ENCODE data around the gene TSPYL1.

TSPYL1 gene

GRCh38 chr6:116309001-116309400 lies 29.3 kb upstream of the TSPYL1 start:
- TF ChIP-seq, protein P1, sequence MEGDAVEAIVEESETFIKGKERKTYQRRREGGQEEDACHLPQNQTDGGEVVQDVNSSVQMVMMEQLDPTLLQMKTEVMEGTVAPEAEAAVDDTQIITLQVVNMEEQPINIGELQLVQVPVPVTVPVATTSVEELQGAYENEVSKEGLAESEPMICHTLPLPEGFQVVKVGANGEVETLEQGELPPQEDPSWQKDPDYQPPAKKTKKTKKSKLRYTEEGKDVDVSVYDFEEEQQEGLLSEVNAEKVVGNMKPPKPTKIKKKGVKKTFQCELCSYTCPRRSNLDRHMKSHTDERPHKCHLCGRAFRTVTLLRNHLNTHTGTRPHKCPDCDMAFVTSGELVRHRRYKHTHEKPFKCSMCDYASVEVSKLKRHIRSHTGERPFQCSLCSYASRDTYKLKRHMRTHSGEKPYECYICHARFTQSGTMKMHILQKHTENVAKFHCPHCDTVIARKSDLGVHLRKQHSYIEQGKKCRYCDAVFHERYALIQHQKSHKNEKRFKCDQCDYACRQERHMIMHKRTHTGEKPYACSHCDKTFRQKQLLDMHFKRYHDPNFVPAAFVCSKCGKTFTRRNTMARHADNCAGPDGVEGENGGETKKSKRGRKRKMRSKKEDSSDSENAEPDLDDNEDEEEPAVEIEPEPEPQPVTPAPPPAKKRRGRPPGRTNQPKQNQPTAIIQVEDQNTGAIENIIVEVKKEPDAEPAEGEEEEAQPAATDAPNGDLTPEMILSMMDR (IDR thresholded peaks at IDR 0.05; ENCODE audit: insufficient read depth, low read depth, low read length, missing control alignments) = no peak
- H3K4me3 ChIP-seq (ENCODE audit: low read depth, low read length) = no peak overlapping the region
- no peak for DNase-seq (ENCODE audit: low read depth)

DNA sequence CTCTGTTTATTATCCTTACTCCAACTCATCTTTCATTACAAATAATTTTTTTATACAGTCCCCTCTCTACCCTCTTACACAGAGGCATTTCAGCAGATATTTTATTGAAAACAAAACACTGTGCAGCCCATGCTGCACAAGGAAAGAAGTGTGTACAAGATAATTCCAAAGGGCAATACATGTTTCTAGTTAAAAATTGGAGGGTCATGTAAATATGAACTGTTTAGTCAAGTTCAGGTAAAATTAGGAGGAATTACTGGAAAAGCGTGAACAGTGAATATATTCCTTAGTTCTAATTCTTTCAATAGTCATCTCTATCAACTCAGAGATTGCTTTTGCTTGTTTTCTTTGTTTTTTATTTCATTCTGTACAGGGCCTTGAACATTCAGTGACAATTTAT lies 27.9 kb upstream of the TSPYL1 start:
- H3K4me3 ChIP-seq (ENCODE audit: low read depth, low read length) = no peak overlapping the region
- TF ChIP-seq, protein P1 (IDR thresholded peaks at IDR 0.05; ENCODE audit: insufficient read depth, low read depth, low read length, missing control alignments) = no peak
- DNase-seq (ENCODE audit: low read depth) = no peak

DNA sequence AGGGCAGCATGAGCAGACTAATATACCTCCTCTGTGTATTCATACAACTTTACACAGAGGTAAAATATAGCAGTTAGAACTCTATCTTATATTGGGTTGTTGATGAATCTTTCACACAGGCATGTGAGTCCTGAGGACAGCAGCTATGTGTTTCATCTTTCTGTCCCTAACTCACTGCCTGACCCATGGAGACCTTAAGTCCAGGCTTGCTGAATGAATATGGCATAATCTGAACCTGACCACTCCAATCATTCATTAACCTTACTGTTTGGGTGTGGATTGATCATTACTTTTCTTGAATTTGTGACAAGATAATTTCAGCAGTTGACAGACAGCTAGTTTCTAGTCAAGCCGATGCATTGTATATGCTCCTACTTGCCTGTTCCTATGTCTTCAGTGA lies 27.3 kb upstream of the TSPYL1 start:
- no peak overlapping the region for H3K4me3 ChIP-seq (ENCODE audit: low read depth, low read length)
- TF ChIP-seq, protein P1 (IDR thresholded peaks at IDR 0.05; ENCODE audit: insufficient read depth, low read depth, low read length, missing control alignments) = no peak

GRCh38 chr6:116304538-116305097 lies 24.9 kb upstream of the TSPYL1 start:
- no peak overlapping the region for H3K4me3 ChIP-seq (ENCODE audit: low read depth, low read length)
- DNase-seq (ENCODE audit: low read depth) = no peak
- TF ChIP-seq, protein P1 (IDR thresholded peaks at IDR 0.05; ENCODE audit: insufficient read depth, low read depth, low read length, missing control alignments) = no peak

More for the DNA sequence above, 27.3 kb upstream of the TSPYL1 start:
- no peak for DNase-seq (ENCODE audit: low read depth)

- TF ChIP-seq, protein P1 (IDR thresholded peaks at IDR 0.05; ENCODE audit: insufficient read depth, low read depth, low read length, missing control alignments) = no peak
- H3K4me3 ChIP-seq (ENCODE audit: low read depth, low read length) = no peak overlapping the region
- no peak for DNase-seq (ENCODE audit: low read depth)
Measured at GRCh38 chr6:116301104-116301503, 21.4 kb upstream of the TSPYL1 start.

GRCh38 chr6:116300566-116300965 lies 20.8 kb upstream of the TSPYL1 start:
- TF ChIP-seq, protein P1 (IDR thresholded peaks at IDR 0.05; ENCODE audit: insufficient read depth, low read depth, low read length, missing control alignments) = no peak
- no peak for DNase-seq (ENCODE audit: low read depth)
- no peak overlapping the region for H3K4me3 ChIP-seq (ENCODE audit: low read depth, low read length)

DNA sequence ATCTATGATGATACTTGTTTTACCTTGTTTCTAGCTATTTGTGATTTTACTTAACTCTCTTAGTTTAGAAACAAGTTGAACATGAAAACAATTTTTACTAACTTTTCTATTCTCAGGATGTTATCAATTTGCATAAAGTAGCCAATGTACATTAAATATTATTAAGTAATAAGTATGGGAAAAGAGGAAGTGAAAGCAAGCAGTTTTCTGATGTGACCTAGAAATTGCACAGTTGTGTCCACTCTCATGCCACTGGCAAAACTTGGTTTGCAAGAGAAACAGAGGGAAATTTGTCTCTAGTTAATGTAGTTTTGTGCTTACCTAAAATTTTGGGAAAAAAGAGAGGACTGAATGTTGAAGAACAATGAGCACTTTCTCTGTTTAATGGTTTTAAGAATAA lies 19.2 kb upstream of the TSPYL1 start:
- no peak overlapping the region for H3K4me3 ChIP-seq (ENCODE audit: low read depth, low read length)
- DNase-seq (ENCODE audit: low read depth) = no peak
- TF ChIP-seq, protein P1 (IDR thresholded peaks at IDR 0.05; ENCODE audit: insufficient read depth, low read depth, low read length, missing control alignments) = no peak
